Measurements from ENCODE around the gene SLC25A12. TPM values are rescaled to one million over a fixed set of nuclear protein-coding genes. Genes with fewer than 3 reads are reported as not detected.

Gene SLC25A12
- total and polyA plus RNA-seq, 2 of the 13 experiments (the other 11 are each of a cell fraction or from before 2014, with no cell fraction given), result 8.1 to 15.9 TPM

DNA sequence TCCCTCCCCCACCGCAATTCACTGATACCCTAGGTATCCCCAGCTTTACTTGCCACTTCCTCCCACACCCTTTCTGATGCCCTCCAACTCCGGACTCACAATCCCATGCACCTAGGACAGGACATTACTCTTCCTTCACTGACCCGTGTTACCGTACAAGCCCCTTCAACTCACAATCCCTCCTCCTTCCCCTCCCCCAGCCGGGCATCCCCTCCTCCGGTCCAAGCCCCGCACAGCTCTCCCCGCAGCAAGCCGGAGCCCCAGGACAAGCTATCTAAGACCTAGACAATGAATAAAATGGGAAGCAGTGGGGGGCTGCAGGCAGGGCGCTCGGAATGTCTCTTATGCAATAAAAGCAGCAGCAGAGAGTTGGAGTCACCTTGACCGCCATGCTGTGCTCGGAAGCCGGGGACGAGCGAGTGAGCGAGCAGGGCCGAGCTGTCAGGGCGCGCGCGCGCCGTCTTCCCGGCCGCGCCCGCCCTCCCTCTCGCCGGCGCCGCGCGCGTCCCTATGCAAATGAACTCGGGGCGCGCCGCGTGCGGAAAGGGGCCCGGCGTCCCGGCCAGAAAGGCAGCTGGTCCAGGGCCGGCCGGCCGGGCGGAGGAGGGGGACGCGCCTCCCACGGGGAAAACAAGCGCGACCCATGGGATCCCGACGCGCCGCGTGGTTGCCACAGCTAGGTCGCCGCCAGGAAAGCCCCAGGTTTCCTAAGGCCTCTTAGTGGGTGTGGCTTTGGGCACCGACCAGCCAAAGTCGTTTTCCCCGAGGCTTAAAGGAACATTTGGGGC, at the start of gene SLC25A12 (continued):
- TF ChIP-seq ZNF619 (CRISPR knock-in tag; IDR thresholded peaks at IDR 0.05), result no peak
- TF ChIP-seq ZNF800 (CRISPR knock-in tag; IDR thresholded peaks at IDR 0.05), result no peak; the same call in 1 of the 2 replicates
- TF ChIP-seq SALL2 (CRISPR knock-in tag; IDR thresholded peaks at IDR 0.05), result no peak; the same call in 1 of the 2 replicates
- TF ChIP-seq CSRNP1 (CRISPR knock-in tag; IDR thresholded peaks at IDR 0.05), result peak; percentile 88
- no peak for TF ChIP-seq JARID2 (CRISPR knock-in tag; IDR thresholded peaks at IDR 0.05; ENCODE audit: insufficient replicate concordance)
- 0 out of 2 replicates have a peak, but pooled peaks have one; percentile 50 for TF ChIP-seq ZBTB37 (CRISPR knock-in tag; IDR thresholded peaks at IDR 0.05)
- TF ChIP-seq ZNF367 (CRISPR knock-in tag; IDR thresholded peaks at IDR 0.05; ENCODE audit: borderline replicate concordance), result no peak
- peak; percentile 20; the same call in 1 of the 2 replicates for TF ChIP-seq ZNF703 (CRISPR knock-in tag; IDR thresholded peaks at IDR 0.05; ENCODE audit: borderline replicate concordance)
- TF ChIP-seq CCDC6 (CRISPR knock-in tag; IDR thresholded peaks at IDR 0.05), result peak; percentile 21; the same call in 1 of the 2 replicates
- TF ChIP-seq HMG20B (CRISPR knock-in tag; conservative IDR thresholded peaks at IDR 0.05), result no peak; the same call in 1 of the 2 replicates
- TF ChIP-seq CCAR2 (optimal IDR thresholded peaks at IDR 0.05; ENCODE audit: low read depth, low read length), result no peak
- peak; percentile 86 for TF ChIP-seq ZNF883 (CRISPR knock-in tag; IDR thresholded peaks at IDR 0.05; ENCODE audit: not compliant biosample characterization)
- peak; percentile 77; the same call in 1 of the 2 replicates for TF ChIP-seq ZNF142 (CRISPR knock-in tag; IDR thresholded peaks at IDR 0.05)
- peak; percentile 93 for TF ChIP-seq TAF15 (IDR thresholded peaks at IDR 0.05; ENCODE audit: low read depth, low read length, poor library complexity, severe bottlenecking)
- no peak for TF ChIP-seq PLRG1 (conservative IDR thresholded peaks at IDR 0.05)
- TF ChIP-seq FOXA3 (CRISPR knock-in tag; IDR thresholded peaks at IDR 0.05), result no peak
- no peak for TF ChIP-seq ZNF3 (CRISPR knock-in tag; IDR thresholded peaks at IDR 0.05)
- TF ChIP-seq RFXANK (CRISPR knock-in tag; IDR thresholded peaks at IDR 0.05), result 0 out of 2 replicates have a peak, but pooled peaks have one; percentile 36
